ENCODE measurements around the gene PRPF6. TPM values are rescaled to one million over a fixed set of nuclear protein-coding genes. Genes with fewer than 3 reads are reported as not detected.

Gene PRPF6
- total and polyA plus RNA-seq, 2 of the 13 experiments (the other 11 are each of a cell fraction or from before 2014, with no cell fraction given): 63.7 to 101 TPM

DNA sequence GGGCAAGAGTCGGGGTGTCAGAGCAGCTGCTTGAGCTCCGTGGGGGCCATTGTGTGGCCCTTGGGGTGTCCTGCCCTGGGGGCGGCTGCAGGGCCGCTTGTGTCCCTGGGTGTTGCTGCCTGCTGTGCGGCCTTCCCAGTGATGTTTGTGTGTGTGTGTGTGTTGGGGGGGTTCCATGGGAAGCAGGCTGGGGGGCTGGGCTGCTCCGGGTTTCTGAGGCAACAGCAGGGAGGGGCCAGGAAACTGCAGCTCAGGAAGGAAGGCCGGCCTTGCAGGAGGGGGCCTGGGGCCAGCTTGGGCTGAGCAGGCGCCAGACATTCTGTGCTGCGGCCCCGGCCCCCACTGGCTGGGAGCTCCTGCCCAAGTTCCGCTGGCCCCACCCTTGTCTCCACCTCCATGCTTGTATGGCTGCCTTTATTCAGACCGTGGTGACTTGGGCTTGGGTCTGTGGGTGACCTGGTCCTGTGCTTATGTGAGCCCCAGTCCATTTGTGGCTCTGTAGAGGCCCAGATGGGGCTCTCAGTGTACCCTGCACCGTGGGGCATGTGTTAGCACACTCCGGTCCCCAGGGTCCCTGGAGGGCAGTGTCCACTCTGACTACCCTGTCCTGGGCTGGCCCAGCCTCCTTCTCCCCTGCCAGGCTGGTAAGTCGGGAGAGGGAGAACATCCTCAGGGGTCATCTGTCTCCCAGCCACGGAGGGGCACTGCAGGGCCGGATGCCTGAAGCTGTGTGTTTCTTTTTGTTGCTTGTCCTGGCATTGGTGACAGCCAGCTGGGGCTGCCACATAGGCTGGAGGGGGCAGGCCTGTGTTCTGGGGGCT is 73.1 kb downstream of the PRPF6 start (continued):
- no peak for TF ChIP-seq ZNF367 (CRISPR knock-in tag; IDR thresholded peaks at IDR 0.05; ENCODE audit: borderline replicate concordance)

DNA sequence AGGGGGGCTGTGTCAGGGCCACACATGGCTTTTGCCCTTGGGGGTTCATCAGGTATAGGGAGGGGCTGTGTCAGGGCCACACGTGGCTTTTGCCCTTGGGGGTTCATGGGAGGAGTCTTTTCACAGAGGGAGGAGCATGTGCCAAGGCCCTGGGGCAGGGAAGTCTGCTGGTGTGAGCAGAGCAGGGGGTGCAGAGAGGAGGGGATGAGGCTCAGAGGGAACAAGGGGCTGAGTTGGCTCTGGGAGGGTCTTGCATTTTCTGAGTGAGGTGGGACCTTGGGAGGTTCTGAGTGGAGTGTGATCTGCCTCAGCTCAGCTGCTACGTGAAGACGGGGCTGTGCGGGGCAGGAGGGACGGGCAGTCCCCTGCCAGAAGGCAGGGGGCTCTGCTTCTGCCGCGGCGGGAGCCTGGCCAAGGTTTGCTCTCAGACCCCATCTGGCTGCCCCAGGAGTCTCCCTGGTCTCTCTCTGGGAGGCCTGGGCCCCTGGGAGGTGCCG is 74.5 kb downstream of the PRPF6 start:
- intact Hi-C loops (cut with micrococcal nuclease; ENCODE audit: unreplicated experiment): loop anchor here (2.0 kb wide), 1 partner anchor 13 kb away; no protein-coding TSS in a partner anchor
- 34% methylated on average over 5 of the region's 9 CpGs for WGBS (ENCODE audit: low lambda C conversion rate)
- TF ChIP-seq ZEB1 (IDR thresholded peaks at IDR 0.05; ENCODE audit: insufficient replicate concordance, low read depth): no peak
- TF ChIP-seq, protein P1, sequence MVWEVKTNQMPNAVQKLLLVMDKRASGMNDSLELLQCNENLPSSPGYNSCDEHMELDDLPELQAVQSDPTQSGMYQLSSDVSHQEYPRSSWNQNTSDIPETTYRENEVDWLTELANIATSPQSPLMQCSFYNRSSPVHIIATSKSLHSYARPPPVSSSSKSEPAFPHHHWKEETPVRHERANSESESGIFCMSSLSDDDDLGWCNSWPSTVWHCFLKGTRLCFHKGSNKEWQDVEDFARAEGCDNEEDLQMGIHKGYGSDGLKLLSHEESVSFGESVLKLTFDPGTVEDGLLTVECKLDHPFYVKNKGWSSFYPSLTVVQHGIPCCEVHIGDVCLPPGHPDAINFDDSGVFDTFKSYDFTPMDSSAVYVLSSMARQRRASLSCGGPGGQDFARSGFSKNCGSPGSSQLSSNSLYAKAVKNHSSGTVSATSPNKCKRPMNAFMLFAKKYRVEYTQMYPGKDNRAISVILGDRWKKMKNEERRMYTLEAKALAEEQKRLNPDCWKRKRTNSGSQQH (CRISPR knock-in tag; IDR thresholded peaks at IDR 0.05; ENCODE audit: low read depth): peak; percentile 15; the same call in 1 of the 2 replicates
- 0 out of 2 replicates have a peak, but pooled peaks have one; percentile 29 for TF ChIP-seq ZNF235 (CRISPR knock-in tag; IDR thresholded peaks at IDR 0.05; ENCODE audit: borderline replicate concordance)
- 0 out of 2 replicates have a peak, but pooled peaks have one; percentile 4 for TF ChIP-seq YEATS4 (CRISPR knock-in tag; IDR thresholded peaks at IDR 0.05; ENCODE audit: borderline replicate concordance)
- TF ChIP-seq ZFP82 (CRISPR knock-in tag; IDR thresholded peaks at IDR 0.05; ENCODE audit: borderline replicate concordance): no peak
- no peak for TF ChIP-seq ZNF260 (CRISPR knock-in tag; IDR thresholded peaks at IDR 0.05; ENCODE audit: borderline replicate concordance, low read depth)
- TF ChIP-seq HNRNPUL1 (IDR thresholded peaks at IDR 0.05; ENCODE audit: low read depth, low read length): no peak
- TF ChIP-seq, protein P2, sequence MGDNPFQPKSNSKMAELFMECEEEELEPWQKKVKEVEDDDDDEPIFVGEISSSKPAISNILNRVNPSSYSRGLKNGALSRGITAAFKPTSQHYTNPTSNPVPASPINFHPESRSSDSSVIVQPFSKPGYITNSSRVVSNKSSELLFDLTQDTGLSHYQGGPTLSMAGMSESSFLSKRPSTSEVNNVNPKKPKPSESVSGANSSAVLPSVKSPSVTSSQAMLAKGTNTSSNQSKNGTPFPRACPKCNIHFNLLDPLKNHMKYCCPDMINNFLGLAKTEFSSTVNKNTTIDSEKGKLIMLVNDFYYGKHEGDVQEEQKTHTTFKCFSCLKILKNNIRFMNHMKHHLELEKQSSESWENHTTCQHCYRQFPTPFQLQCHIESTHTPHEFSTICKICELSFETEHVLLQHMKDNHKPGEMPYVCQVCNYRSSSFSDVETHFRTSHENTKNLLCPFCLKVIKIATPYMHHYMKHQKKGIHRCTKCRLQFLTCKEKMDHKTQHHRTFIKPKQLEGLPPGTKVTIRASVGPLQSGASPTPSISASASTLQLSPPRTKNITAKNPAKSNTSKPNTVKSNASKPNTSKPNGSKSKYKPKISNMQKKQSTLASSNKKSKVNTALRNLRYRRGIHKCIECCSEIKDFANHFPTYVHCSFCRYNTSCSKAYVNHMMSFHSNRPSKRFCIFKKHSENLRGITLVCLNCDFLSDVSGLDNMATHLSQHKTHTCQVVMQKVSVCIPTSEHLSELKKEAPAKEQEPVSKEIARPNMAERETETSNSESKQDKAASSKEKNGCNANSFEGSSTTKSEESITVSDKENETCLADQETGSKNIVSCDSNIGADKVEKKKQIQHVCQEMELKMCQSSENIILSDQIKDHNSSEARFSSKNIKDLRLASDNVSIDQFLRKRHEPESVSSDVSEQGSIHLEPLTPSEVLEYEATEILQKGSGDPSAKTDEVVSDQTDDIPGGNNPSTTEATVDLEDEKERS (CRISPR knock-in tag; IDR thresholded peaks at IDR 0.05): 0 out of 2 replicates have a peak, but pooled peaks have one; percentile 15
- TF ChIP-seq ETV5 (CRISPR knock-in tag; IDR thresholded peaks at IDR 0.05; ENCODE audit: borderline replicate concordance): peak; percentile 55
- 0 out of 2 replicates have a peak, but pooled peaks have one; percentile 75 for TF ChIP-seq SMYD3 (CRISPR knock-in tag; IDR thresholded peaks at IDR 0.05)
- TF ChIP-seq JUNB (CRISPR knock-in tag; IDR thresholded peaks at IDR 0.05; ENCODE audit: borderline replicate concordance): no peak
- peak; percentile 73; the same call in 1 of the 2 replicates for TF ChIP-seq ZFP36L2 (CRISPR knock-in tag; IDR thresholded peaks at IDR 0.05)
- TF ChIP-seq SMAD1 (CRISPR knock-in tag; IDR thresholded peaks at IDR 0.05; ENCODE audit: borderline replicate concordance, low read depth): no peak
- peak; percentile 83; the same call in 1 of the 2 replicates for TF ChIP-seq SRY (CRISPR knock-in tag; IDR thresholded peaks at IDR 0.05)
- no peak for TF ChIP-seq ZNF883 (CRISPR knock-in tag; IDR thresholded peaks at IDR 0.05; ENCODE audit: not compliant biosample characterization)

More for the DNA sequence above, 74.5 kb downstream of the PRPF6 start:
- Histone ChIP-seq H3K4me3 (replicated peaks in 1 of 3; ENCODE audit: insufficient read depth in 1 of 3, low read depth in 2 of 3, low read length in 3 of 3) (peak overlapping the region; percentile 40 to 69 (median 42); a peak in 5 of 6 replicates), H3K27ac (ENCODE audit: extremely low read length, insufficient read depth, low read length) (peak overlapping the region; percentile 77), H3K4me2 (ENCODE audit: low read depth, low read length) (peak overlapping the region; percentile 87), H3K27me3 (ENCODE audit: control insufficient read depth in 1 of 2, insufficient read depth in 2 of 2, low read length in 2 of 2) (no peaks in the 10 kb centered on the region; a peak in 1 of 5 replicates), H3K4me1 (ENCODE audit: insufficient read depth, low read length) (peaks cover 91% of the 10 kb centered on the region), H2AFZ (ENCODE audit: low read length) (no peak overlapping the region), H3K36me3 (replicated peaks in 1 of 2; ENCODE audit: control insufficient read depth in 1 of 2, insufficient read depth in 2 of 2, low read length in 2 of 2) (no peaks in the 10 kb centered on the region), H4K20me1 (ENCODE audit: insufficient read depth, low read length) (no peaks in the 10 kb centered on the region), H3K9me3 (ENCODE audit: low read length) (no peaks in the 10 kb centered on the region), H3K9ac (ENCODE audit: insufficient read depth, low read depth, low read length) (peak overlapping the region; percentile 72), H3K79me2 (ENCODE audit: insufficient read depth, low read length) (no peaks in the 10 kb centered on the region)
- BruUV-seq (replicated peaks): no TSS peak
- ATAC-seq (no peak), FAIRE-seq (no peak), DNase-seq (ENCODE audit: low spot score) (no peak)
- POLR2A ChIA-PET: interaction anchor here (1.1 to 9.4 kb wide), 6 partner anchors 6 to 348 kb away, joined by 3 to 252 read pairs (median 19); partner anchors contain the start of genes ARFRP1, C20orf204, TCEA2 and ZGPAT
- CTCF ChIA-PET (ENCODE audit: low intra/inter-chr PET ratio, low total read pairs): interaction anchor here (2.0 to 3.7 kb wide), 2 partner anchors 14 to 75 kb away, joined by 13 to 33 read pairs; partner anchors contain the start of genes PRPF6 and SAMD10
- in situ Hi-C loops (cut with HindIII; ENCODE audit: extremely low pct_ligation_motif_present, low pct_unique_long_range_greater_than_20kb): loop anchor here (5.0 kb wide), 1 partner anchor 78 kb away; the partner anchor contains the start of gene SAMD10

Data from HepG2 (cell line).